Measurements from ENCODE around the gene ASB2. TPM values are rescaled to one million over a fixed set of nuclear protein-coding genes. Genes with fewer than 3 reads are reported as not detected.

Gene ASB2
- total and polyA plus RNA-seq, 2 of the 8 experiments (the other 6 are each of a cell fraction or from before 2014, with no cell fraction given) = 1.0 to 2.1 TPM

Small RNA genes within 50 kb of the gene (microRNA-seq; reads per million reads assigned to microRNA genes)
- 0 reads per million in 2 experiments for gene MIR4506 (ENCODE audit: borderline microRNAs expressed in 2 of 2, borderline number of aligned reads in 2 of 2, borderline replicate concordance in 1 of 2)

Small RNA genes within 50 kb of the gene (small RNA-seq; reads per million reads assigned to genes)
- gene MIR4506 (ENCODE audit: insufficient read depth) = not detected

Other genes with a start within 250 kb of the ASB2 start
- 3.9 and 4.5 TPM in 2 replicates for gene PRIMA1, start 188.1 kb downstream of the ASB2 start, total RNA-seq (2021; fragmentation: NEBNext Ultra II Directional; extraction: Animal tissue kit (Norgen Biotek cat#: 25700))
- gene PRIMA1, start 188.1 kb downstream of the ASB2 start, polyA plus RNA-seq (2011; rRNA removed) = 2.8 and 3.6 TPM in 2 replicates
- not detected in 2 replicates for gene FAM181A, start 49.2 kb downstream of the ASB2 start, total RNA-seq (2021; fragmentation: NEBNext Ultra II Directional; extraction: Animal tissue kit (Norgen Biotek cat#: 25700))
- not detected in 2 replicates for gene FAM181A, start 49.2 kb downstream of the ASB2 start, polyA plus RNA-seq (2011; rRNA removed)
- gene CCDC197, start 20.7 kb upstream of the ASB2 start, total RNA-seq (2021; fragmentation: NEBNext Ultra II Directional; extraction: Animal tissue kit (Norgen Biotek cat#: 25700)) = not detected in 2 replicates
- not detected in 2 replicates for gene CCDC197, start 20.7 kb upstream of the ASB2 start, polyA plus RNA-seq (2011; rRNA removed)
- 4.1 and 4.2 TPM in 2 replicates for gene OTUB2, start 49.8 kb upstream of the ASB2 start, total RNA-seq (2021; fragmentation: NEBNext Ultra II Directional; extraction: Animal tissue kit (Norgen Biotek cat#: 25700))
- gene OTUB2, start 49.8 kb upstream of the ASB2 start, polyA plus RNA-seq (2011; rRNA removed) = 2.2 and 2.6 TPM in 2 replicates
- gene DDX24, start 104.6 kb upstream of the ASB2 start, total RNA-seq (2021; fragmentation: NEBNext Ultra II Directional; extraction: Animal tissue kit (Norgen Biotek cat#: 25700)) = 186 and 201 TPM in 2 replicates
- gene DDX24, start 104.6 kb upstream of the ASB2 start, polyA plus RNA-seq (2011; rRNA removed) = 73.8 and 89.0 TPM in 2 replicates
- gene IFI27L1, start 104.7 kb upstream of the ASB2 start, total RNA-seq (2021; fragmentation: NEBNext Ultra II Directional; extraction: Animal tissue kit (Norgen Biotek cat#: 25700)) = 19.9 and 21.2 TPM in 2 replicates
- gene IFI27L1, start 104.7 kb upstream of the ASB2 start, polyA plus RNA-seq (2011; rRNA removed) = 30.5 and 36.8 TPM in 2 replicates
- gene IFI27, start 134.2 kb upstream of the ASB2 start, total RNA-seq (2021; fragmentation: NEBNext Ultra II Directional; extraction: Animal tissue kit (Norgen Biotek cat#: 25700)) = 0.76 and 1.0 TPM in 2 replicates
- gene IFI27, start 134.2 kb upstream of the ASB2 start, polyA plus RNA-seq (2011; rRNA removed) = 1.9 and 2.2 TPM in 2 replicates
- gene IFI27L2, start 153.0 kb upstream of the ASB2 start, total RNA-seq (2021; fragmentation: NEBNext Ultra II Directional; extraction: Animal tissue kit (Norgen Biotek cat#: 25700)) = 14.0 and 19.8 TPM in 2 replicates
- 69.6 and 74.7 TPM in 2 replicates for gene IFI27L2, start 153.0 kb upstream of the ASB2 start, polyA plus RNA-seq (2011; rRNA removed)
- gene PPP4R4, start 197.8 kb upstream of the ASB2 start, total RNA-seq (2021; fragmentation: NEBNext Ultra II Directional; extraction: Animal tissue kit (Norgen Biotek cat#: 25700)) = 9.4 and 9.6 TPM in 2 replicates
- 2.5 and 3.3 TPM in 2 replicates for gene PPP4R4, start 197.8 kb upstream of the ASB2 start, polyA plus RNA-seq (2011; rRNA removed)